GM18870 (cell line): Measurements from ENCODE around the gene IFFO2.
"Not testable (repeated sequence)": the region's sequence is repeated elsewhere in the genome, so short reads cannot be mapped to it uniquely, and the experiment has no call there.

ENCODE experiments used
- ATAC-seq: cut with Tn5 transposase; IDR thresholded peaks from one replicate; pipeline ENCODE4 v1.9.1; 2021; ENCODE audit warnings: moderate library complexity; ENCODE audit not compliant: unreplicated experiment

The IFFO2 gene

GRCh38 chr1:18900303-18900841, 56.1 kb downstream of the IFFO2 start:
- ATAC-seq = no peak

GRCh38 chr1:18899363-18900049, 57.0 kb downstream of the IFFO2 start:
- no peak for ATAC-seq

- no peak for ATAC-seq
Observed at GRCh38 chr1:18898567-18898966, 57.9 kb downstream of the IFFO2 start.

GRCh38 chr1:18895317-18895716, 61.2 kb downstream of the IFFO2 start:
- no peak for ATAC-seq

- ATAC-seq = no peak
Observed at GRCh38 chr1:18893120-18893519, 63.4 kb downstream of the IFFO2 start.

GRCh38 chr1:18891858-18892257, 64.6 kb downstream of the IFFO2 start:
- ATAC-seq = not testable (repeated sequence)

GRCh38 chr1:18891426-18891780, 65.1 kb downstream of the IFFO2 start:
- no peak for ATAC-seq

- ATAC-seq = no peak
Observed at GRCh38 chr1:18890706-18891425, 65.6 kb downstream of the IFFO2 start.

- no peak for ATAC-seq
Observed at GRCh38 chr1:18886003-18886335, 70.5 kb downstream of the IFFO2 start.

- no peak for ATAC-seq
Observed at GRCh38 chr1:18885311-18886002, 71.0 kb downstream of the IFFO2 start.

- no peak for ATAC-seq
Observed at GRCh38 chr1:18884727-18885126, 71.7 kb downstream of the IFFO2 start.

- ATAC-seq = no peak
Observed at GRCh38 chr1:18884419-18884717, 72.1 kb downstream of the IFFO2 start.

GRCh38 chr1:18883636-18884418, 72.6 kb downstream of the IFFO2 start:
- ATAC-seq = no peak

- ATAC-seq = no peak
Observed at GRCh38 chr1:18883079-18883478, 73.4 kb downstream of the IFFO2 start.

GRCh38 chr1:18882486-18882885, 74.0 kb downstream of the IFFO2 start:
- ATAC-seq = no peak

GRCh38 chr1:18881642-18882431, 74.6 kb downstream of the IFFO2 start:
- ATAC-seq = no peak

GRCh38 chr1:18881164-18881563, 75.3 kb downstream of the IFFO2 start:
- ATAC-seq = no peak

GRCh38 chr1:18880585-18880984, 75.9 kb downstream of the IFFO2 start:
- ATAC-seq = no peak

GRCh38 chr1:18879791-18880309, 76.6 kb downstream of the IFFO2 start:
- ATAC-seq = no peak

GRCh38 chr1:18879215-18879790, 77.2 kb downstream of the IFFO2 start:
- no peak for ATAC-seq
